Measurements from ENCODE around the gene DPP10.
"Not testable (repeated sequence)": the region's sequence is repeated elsewhere in the genome, so short reads cannot be mapped to it uniquely, and the experiment has no call there.

Gene DPP10

DNA sequence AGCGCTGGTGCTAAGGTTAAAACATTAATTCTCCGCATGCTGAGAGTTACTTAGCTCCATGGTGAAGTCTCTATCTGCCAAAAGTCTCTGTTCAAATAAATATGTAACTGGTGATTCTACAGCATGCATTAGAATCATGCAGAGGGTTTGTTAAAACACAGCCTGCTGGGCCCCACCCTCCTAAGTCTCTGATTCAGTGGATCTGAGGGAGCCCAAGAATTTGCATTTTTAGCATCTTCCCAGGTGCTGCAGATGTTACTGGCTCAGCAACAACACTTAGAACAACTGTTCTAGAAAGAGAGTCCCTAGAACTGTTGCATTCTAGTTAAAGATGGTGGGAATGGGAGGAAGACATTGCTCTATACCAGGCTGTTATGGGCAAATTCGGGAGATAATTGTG, 73.4 kb downstream of the DPP10 start:
- no peak for DNase-seq (ENCODE audit: low read depth in 2 of 2)

DNA sequence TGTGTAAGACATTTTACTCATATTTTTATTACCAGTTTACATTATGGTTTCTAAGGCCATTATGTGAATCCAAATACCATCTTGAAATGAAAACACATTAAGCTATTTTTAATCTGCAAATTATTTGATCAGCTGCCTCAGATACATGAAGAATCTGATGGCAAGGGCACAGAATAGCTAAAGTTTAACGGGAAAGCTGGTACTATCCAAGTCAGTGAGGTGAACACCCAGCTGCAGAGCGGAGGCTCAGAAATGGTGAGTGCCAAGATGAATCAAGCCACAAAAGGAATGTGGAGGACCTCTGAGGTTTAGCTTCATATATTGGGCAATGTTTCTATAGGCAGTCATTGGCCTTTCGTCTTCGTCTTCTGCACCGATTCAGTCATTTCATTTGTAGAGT, 75.1 kb downstream of the DPP10 start:
- no peak for DNase-seq (ENCODE audit: low read depth in 2 of 2)

DNA sequence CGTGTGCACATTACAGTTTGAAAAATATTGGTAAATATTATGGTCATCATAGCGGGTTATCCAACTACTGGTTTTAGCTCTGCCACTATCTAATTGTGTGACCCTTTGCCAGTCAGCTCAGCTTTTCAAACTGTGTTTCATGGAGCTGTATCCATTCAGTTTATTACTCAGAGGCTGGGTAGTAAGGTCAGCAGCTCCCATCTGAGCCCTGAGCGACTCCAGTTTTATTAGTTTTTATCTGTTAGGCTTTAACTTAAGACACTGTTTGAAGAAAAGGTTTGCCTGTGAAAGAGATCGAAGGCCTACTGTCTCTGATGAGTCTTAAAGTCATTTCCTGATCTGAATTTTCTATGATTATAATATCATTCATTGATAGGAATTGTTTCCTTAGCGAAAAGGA, 76.3 kb downstream of the DPP10 start:
- DNase-seq (ENCODE audit: low read depth in 2 of 2) = no peak

DNA sequence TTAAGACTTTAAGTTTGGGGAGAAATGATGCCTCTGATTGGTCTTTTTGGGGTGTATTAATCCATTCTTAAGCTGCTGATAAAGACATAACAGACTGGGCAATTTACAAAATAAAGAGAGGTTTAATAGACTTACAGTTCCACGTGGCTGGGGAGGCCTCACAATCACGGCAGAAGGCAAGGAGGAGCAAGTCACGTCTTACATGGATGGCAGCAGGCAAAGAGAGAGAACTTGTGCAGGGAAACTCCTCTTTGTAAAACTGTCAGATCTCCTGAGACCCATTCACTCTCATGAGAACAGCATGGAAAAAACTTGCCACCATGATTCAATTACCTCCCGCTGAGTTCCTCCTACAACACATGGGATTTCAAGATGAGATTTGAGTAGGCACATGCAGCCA, 80.2 kb downstream of the DPP10 start:
- DNase-seq (ENCODE audit: low read depth in 2 of 2) = not testable (repeated sequence)

DNA sequence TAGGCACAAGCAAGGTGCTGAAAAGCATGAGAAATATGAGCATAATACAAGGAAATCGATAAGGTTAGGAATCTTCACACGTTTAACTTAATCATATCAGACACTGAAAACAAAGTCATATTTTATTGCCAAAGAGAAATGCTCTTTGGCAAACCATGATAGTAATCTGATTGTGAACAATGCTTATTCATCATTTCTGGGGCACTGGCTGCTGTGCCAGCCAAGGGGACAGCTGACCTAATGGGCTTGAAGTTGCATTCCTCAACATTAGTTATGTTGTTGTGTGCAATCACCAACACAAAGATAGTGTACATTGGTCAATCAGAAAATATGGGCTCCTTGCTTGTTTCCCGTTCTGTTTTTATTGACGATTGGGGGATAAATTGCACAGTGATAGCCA, 83.5 kb downstream of the DPP10 start:
- DNase-seq (ENCODE audit: low read depth in 2 of 2) = no peak

DNA sequence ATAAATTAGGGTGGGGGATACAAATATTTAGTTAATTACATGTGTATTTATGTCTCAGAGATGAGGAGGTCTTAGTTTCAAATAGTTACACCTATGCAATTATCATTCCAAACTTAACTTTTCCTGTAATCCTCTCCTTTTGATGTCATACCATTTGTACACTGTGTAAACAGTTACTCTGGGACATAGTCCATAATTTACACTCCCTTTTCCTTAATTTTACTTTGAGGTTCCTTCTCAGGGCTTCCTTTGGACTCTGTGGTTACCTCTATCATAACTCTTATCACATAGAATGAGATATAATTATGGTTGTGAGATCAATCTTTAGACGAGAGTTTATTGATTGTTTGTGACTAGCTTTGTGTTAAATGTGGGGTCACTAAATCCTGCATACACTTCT, 84.4 kb downstream of the DPP10 start:
- DNase-seq (ENCODE audit: low read depth in 2 of 2) = no peak

DNA sequence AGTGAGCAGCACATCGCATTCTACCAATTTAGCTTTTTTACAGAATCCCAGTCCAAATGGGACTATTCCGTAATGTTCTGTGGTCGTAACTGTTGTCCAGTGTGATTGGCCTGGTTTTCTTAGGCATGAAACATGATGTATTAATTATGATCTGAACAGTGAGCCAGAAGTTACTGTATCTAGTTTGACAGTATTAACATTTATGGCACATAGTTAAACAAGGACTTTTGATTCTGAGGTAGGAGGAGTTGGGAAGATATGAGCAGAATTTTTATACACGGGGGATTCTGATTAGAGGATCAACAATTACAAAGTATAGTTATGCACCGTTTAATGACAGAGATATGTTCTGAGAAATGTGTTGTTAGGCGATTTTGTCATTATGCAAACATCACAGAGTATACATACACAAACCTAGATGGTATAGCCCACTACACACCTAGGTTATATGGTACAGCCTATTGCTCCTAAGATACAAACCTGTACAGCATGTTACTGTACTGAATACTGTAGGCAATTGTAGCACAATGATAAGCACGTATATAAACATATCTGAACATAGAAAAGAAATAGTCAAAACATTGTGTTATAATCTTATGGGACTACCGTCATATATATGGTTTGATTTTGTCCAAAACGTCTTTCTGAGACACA, 85.0 kb downstream of the DPP10 start:
- no peak for DNase-seq (ENCODE audit: low read depth in 2 of 2)

DNA sequence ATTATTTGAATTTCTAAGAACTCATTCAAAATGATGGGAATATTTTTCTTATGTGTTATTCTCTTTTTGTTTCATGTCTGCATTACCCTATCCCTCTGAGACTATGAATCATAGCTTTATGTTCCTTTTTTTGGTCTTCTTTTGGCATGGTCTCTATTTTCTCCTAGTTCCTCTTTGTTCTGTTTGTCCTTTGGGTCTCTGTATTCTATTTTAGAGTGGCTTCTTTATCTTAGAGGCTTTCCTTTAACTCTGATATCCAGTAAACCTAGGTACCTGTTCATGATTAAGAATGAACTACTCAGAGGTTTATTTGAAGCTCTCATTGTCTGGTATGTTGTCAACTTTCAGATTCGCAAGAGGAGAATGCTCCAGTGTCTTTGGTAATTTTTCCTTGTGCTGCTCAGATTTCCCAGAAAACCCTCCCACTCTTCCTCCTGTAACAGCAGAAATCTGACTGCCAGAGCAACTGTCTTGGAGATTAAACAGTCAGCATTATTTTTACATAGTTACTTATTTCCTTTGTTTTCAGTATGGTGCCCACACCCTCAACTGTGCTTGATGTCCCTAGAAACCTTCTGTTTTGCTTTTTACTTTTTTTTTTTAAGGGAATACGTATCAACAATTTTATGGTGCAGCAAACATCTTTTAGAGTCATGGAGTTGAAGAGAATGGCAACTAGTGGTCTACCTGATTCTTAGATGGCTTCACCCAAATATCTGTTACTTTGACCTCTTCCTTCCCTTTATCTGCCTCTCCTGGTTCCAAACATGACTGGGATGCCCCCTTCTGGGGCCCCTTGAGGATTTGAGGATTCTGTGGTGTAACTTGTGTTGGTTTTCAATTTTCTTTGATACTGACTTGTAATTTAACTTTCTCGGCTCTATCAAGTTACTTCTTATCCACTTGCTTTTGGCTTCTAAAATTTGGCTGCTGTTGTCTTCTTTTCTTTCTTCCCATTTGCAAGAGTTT, 92.0 kb downstream of the DPP10 start:
- no peak for DNase-seq (ENCODE audit: low read depth in 2 of 2)

DNA sequence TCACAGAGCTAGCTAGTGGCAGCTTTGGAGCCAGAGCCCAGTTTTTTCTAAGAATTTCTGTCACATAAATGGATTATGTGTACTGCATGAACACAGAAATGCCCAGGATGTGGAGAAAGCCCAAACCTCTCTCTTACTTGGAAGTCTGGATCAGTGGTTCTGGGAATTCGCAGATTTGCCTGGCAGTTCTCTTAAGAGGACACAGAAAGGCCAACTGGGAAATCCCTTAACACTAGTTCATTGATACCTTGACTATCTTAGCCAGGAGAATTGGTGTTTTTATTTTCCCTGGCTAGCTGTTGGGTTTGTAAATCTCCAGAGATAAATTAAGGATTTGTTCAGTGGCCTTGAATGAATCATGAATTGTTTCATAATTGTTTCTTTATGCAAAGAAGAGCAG, 95.3 kb downstream of the DPP10 start:
- no peak for DNase-seq (ENCODE audit: low read depth in 2 of 2)

DNA sequence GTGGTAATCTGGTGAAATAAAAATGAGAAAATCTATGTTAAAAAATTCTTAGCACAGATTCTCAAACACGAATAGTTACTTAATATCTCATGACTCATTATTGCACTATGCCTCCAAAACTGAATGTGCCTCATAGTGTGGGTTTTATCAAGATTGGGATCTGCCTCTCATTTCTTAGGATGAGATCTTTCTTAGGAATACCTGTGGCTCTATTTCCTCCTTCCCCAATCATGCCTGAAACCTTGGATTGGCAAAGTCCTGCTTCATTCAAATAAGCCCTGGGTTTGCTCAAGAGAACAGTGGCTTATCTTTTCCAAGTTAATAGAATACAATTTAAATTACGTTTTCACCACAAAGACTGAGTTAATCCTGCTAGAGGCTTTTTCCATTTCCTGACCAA, 100.3 kb downstream of the DPP10 start:
- DNase-seq (ENCODE audit: low read depth in 2 of 2) = no peak

DNA sequence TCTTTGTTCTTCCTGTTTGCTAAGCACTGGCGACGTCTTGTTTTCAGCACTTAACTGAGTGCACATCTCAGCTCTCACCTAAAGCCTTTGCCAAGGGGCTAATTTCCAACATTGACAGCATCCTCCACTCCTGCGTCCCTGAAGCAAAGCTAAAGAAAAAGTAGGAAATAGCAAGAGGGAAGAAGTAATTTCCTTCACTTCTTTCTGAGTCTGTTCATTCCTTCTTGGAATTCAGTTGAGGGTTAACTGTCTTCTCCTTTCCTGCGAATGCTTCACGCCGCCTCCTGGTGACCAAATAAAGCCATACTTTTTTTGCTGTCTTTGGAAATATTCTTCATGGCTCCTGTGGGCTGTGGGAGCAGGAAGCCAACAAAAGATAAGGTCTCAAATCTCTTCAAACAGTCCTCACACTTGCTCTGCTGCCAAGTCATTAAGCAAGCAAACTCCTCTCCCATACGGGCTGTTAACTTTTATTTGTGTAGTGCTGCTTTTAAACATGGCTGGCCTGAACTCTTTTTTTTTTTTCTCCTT, 100.9 kb downstream of the DPP10 start:
- DNase-seq (ENCODE audit: low read depth in 2 of 2) = no peak

DNA sequence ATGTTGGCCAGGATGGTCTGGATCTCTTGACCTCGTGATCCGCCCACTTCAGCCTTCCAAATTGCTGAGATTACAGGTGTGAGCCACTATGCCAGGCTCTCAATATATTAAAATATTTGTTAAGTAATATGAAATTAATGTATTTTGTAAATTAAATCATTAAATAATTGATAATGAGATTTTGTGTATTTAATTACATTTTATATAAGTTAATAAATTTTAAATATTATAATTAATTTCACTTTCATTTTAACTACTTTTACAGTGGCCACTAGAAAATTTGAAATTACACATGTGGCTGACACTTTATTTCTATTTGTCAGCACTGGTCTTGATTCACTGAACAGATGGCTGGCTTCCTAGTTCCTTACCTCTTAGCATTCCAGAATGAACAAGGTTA, 102.6 kb downstream of the DPP10 start:
- DNase-seq (ENCODE audit: low read depth in 2 of 2) = no peak

DNA sequence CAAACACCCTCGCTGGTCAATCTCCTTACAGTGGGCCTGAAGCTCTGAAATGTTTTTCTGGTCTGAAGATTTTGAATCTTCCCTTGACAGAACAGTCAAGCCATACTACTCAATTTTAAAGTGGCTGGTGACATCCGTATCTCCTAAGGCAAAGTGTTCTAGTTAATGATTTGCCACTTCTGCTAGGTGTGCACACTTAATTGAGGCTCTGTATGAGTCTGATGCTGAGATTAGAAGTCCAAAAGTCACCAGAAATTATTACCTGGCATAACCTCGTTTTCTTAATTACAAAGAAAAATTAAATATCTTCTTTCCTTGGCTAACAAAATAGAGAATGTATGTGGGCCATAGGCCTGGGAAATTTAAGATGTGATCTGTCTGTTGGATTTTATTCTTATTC, 104.1 kb downstream of the DPP10 start:
- no peak for DNase-seq (ENCODE audit: low read depth in 2 of 2)

DNA sequence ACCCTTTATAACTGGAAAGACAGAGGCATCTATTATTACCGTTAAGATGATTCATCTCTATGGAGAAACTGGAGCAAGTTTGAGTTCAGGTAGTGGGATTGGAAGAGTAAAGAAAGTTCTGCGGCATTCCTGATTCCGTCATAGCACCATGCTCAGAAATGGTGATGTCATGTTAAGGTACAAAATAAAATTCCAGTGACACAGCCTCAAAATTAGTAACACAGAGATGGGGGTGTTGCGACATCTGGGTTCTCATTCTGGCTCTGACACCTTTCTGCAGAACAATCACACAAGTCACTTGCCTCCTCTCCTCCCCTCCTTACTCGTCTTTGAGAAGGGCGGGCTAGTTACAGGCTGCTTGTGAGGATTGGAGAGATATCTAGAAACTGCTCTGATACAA, 105.7 kb downstream of the DPP10 start:
- DNase-seq (ENCODE audit: low read depth in 2 of 2) = no peak

DNA sequence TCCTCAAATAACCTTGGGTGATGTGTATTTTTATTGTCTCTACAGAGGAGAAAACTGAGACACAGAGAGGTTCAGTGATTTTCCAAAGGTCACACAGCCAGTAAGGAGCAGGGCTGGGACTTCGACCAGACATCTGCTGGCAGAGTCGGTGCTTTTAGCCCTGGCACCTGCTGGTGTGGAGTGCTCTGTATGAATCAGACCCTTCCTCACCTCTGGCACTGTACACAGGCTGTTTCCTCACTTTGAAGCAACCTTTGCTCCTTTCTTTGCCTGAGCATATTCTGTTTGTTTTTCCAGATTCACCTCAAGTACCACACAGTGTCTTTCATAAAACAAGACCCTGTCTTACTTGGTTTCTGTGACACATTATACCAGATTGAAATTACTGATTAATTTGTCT, 107.9 kb downstream of the DPP10 start:
- DNase-seq (ENCODE audit: low read depth in 2 of 2) = no peak

DNA sequence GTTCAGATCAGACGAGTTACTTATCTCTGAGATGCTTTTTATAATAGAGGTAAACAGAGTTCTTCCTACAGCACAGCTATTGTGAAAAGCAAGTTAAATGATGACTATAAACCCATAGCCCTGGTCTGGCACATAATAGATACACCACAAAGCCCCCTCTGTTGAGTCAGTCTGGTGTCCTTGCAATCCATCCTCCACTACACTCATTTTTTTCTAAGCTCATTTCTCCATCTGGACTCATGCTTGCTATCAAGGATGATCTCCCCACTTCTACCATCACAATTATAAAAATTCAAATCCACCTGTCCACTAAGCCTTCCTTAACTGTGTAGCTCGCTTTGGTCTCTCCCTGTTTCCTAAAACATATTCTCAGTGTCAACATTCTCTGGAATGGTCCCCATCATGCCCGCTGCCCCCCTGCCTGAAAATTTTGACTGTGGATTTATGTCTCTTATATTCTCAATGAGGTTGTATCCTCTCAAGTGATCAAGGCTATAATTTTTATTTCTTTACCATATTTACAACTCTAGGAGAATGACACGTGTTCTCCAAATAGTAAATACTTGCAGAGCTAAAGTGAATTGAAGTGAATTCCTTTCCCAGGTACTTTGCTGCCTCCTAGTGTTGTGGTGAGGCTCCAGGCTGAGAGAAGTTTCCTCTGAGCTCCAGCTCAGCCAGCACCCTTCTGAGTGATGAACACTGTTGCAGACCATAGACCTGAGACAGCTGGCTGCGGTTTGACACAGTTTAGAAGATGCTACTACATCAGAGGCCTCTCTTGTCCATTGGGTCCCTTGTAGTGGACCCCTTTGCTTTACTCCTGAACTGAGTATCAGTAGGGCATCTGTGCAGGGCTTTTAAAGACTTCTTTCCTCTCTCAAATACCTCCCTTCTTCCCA, 108.7 kb downstream of the DPP10 start:
- DNase-seq (ENCODE audit: low read depth in 2 of 2) = no peak

DNA sequence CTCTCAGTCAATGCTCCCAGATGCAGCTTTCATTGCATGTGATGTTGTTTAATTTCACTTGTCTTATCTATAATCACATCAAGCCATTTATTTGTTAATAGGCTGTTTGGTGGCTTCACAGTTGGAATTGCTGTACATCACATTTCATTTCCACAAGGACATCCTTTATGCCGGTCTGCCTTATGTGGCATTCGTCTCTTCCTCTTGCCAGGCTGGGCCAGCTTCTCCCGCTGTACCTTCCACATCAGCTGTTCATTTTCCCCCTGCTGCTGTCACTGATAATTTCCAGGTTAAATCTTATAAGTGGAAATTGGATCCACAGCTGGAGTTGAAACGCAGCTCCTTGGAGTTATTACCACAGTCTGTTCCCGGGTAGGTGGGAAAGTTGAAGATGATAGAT, 110.6 kb downstream of the DPP10 start:
- DNase-seq (ENCODE audit: low read depth in 2 of 2) = no peak

DNA sequence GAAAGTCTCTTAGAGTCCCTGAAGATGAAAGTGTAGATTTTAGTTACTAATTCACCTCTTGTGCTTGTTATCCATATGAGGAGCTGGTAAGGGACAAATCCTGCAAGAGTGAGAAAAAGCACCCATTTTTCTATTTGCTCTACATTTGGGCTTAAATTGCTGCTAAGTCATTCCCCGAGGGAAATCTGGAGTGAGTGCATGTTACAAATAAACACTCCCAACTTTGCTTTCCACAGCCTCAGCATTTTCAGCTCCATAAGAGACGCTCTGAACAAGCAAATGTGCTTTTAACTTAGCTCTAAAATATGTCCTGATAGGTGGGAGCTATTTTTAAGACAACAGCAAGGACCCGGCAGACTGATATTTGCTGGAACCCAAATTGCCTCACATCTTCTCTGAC, 126.7 kb downstream of the DPP10 start:
- DNase-seq (ENCODE audit: low read depth in 2 of 2) = no peak

DNA sequence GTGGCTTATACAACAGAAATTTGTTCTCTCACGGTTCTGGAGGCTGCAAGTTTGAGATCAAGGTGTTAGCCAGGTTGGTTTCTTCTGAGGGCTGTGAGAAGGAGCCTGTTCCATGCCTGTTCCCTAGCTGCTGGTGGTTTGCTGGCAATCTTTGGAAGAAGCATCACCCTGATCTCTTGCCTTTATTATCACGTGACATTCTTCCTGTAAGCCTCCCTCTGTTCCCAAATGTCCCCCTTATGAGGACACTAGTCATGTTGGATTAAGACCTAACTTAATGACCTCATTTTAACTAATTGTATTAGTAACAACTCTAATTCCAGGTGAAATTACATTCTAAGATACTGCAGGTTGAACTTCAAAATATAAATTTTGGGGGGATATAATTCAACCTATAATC, 135.2 kb downstream of the DPP10 start:
- no peak for DNase-seq (ENCODE audit: low read depth in 2 of 2)

DNA sequence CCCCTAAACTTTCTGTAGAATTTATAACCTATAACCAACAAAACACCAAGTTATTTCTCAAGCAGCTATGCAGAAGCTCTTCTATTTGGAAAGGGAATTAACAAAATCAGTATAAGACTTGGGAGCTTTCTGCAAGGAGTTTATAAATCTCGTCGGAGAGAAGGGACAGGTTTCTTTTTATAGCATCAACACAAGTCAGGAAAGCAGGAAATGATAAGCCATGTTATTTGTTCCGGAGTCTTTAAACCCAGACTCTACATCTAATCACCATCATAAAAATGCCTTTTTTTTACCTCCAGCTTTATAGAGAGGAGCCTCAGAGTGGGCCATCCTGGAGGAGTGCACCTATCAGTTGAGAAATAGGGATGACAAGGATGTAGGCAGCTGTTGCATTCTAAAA, 137.1 kb downstream of the DPP10 start:
- no peak for DNase-seq (ENCODE audit: low read depth in 2 of 2)

DNA sequence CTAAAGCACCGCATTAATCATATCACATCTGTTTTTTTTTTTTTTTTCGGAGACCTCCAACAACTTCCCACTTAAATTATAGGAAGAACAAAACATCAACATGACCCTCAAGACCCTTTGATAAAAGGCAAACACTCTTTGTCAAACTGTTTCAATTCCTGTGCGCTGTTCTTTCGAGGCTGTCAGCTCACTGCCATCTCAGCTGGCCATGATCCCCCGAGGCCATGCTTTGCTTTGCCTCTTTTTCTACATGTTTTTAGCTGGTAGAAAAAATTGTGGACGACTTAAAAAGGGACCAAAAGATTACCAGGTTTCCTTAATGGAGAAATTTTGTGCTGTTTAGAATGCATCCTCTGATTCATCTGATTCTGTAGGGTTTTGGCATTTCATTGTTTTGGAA, 138.2 kb downstream of the DPP10 start:
- no peak for DNase-seq (ENCODE audit: low read depth in 2 of 2)

DNA sequence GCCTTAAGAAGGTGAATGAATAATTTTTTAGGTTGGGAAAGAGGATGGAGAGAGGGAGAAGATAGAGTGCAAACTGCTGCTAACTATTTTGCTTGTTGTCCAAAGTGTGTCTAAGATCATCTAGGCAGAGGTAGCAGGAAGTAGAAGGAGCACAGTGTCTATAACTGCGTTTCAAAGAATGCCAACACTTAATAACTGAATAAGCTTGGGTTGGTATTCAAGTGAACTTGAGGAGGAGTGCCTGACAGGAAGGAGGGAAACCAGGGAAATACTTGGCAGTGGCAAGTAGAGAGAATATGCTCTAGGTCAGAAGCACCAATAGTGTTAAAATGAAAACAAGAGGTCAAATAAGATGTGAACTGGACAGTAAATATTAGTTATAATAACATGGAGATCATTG, 155.9 kb downstream of the DPP10 start:
- no peak for DNase-seq (ENCODE audit: low read depth in 2 of 2)
